HepG2 (cell line): ENCODE results near the gene KIF2C. TPM values are rescaled to one million over a fixed set of nuclear protein-coding genes. Genes with fewer than 3 reads are reported as not detected.

Experiments used
- ADNP ChIP-seq: sonication (generic); formaldehyde crosslinking; IDR thresholded peaks from 2 replicates; pipeline ENCODE4 v1.4.0; 2020; ENCODE audit warnings: missing genetic modification reagents
- ARHGAP35 ChIP-seq: sonication (generic); formaldehyde crosslinking; IDR thresholded peaks from 2 replicates; pipeline ENCODE4 v1.9.0; 2022; ENCODE audit warnings: mild to moderate bottlenecking, inconsistent platforms, moderate library complexity, missing genetic modification reagents, borderline replicate concordance
- CBFB ChIP-seq: sonication (generic); formaldehyde crosslinking; IDR thresholded peaks from 2 replicates; pipeline ENCODE4 v1.4.0; 2020; ENCODE audit warnings: missing genetic modification reagents
- CHD4 ChIP-seq: fragments of 200-600 bp; sonication (generic); IDR thresholded peaks from 2 replicates; pipeline ENCODE4 v1.7.0; 2017; ENCODE audit warnings: mild to moderate bottlenecking, low read length, borderline replicate concordance
- CREM ChIP-seq, 2 experiments: sonication (generic) in 1 of 2; formaldehyde crosslinking in 1 of 2; IDR thresholded peaks; 2 replicates each; pipeline versions ENCODE4 v1.4.0 to v1.6.1; 2016 to 2020; ENCODE audit warnings: antibody characterized with exemption in 1 of 2, mild to moderate bottlenecking in 1 of 2, missing genetic modification reagents in 1 of 2
- FOXM1 ChIP-seq: sonication (generic); formaldehyde crosslinking; IDR thresholded peaks from 2 replicates; pipeline ENCODE4 v1.5.0; 2020; ENCODE audit warnings: missing genetic modification reagents
- MED1 ChIP-seq: sonication (generic); formaldehyde crosslinking; IDR thresholded peaks from 2 replicates; pipeline ENCODE4 v1.4.0; 2020; ENCODE audit warnings: missing genetic modification reagents
- NR2F2 ChIP-seq: IDR thresholded peaks from 2 replicates; pipeline ENCODE4 v1.6.1; 2012; ENCODE audit warnings: low read depth, inconsistent platforms, borderline replicate concordance
- PCBP2 ChIP-seq: fragments of 200-400 bp; formaldehyde crosslinking; optimal IDR thresholded peaks from 2 replicates; pipeline ENCODE3; 2018; ENCODE audit warnings: low read length, low read depth; ENCODE audit not compliant: poor library complexity, severe bottlenecking
- SMARCC2 ChIP-seq: fragments of 450-650 bp; IDR thresholded peaks from 2 replicates; pipeline ENCODE4 v1.6.1; 2017; ENCODE audit warnings: antibody characterized with exemption, mild to moderate bottlenecking
- TBX2 ChIP-seq: sonication (generic); formaldehyde crosslinking; IDR thresholded peaks from 2 replicates; pipeline ENCODE4 v1.5.0; 2020; ENCODE audit warnings: missing genetic modification reagents, mild to moderate bottlenecking, borderline replicate concordance
- THYN1 ChIP-seq: sonication (generic); formaldehyde crosslinking; IDR thresholded peaks from 2 replicates; pipeline ENCODE4 v1.8.1; 2023; ENCODE audit warnings: low read depth, mild to moderate bottlenecking, moderate library complexity, missing genetic modification reagents, borderline replicate concordance
- TP53 ChIP-seq: sonication (generic); formaldehyde crosslinking; conservative IDR thresholded peaks from 2 replicates; pipeline ENCODE4 v1.4.0; 2020; ENCODE audit warnings: missing genetic modification reagents
- ZBTB1 ChIP-seq: sonication (generic); formaldehyde crosslinking; IDR thresholded peaks from 2 replicates; pipeline ENCODE4 v1.4.0; 2020; ENCODE audit warnings: missing genetic modification reagents, borderline replicate concordance
- ZFP91 ChIP-seq: sonication (generic); formaldehyde crosslinking; IDR thresholded peaks from 2 replicates; pipeline ENCODE4 v1.9.0; 2022; ENCODE audit warnings: missing genetic modification reagents, mild to moderate bottlenecking, borderline replicate concordance
- ZNF101 ChIP-seq: sonication (generic); formaldehyde crosslinking; IDR thresholded peaks from 2 replicates; pipeline ENCODE4 v1.4.0; 2020; ENCODE audit warnings: mild to moderate bottlenecking, low read depth, missing genetic modification reagents, borderline replicate concordance
- ZNF20 ChIP-seq: sonication (generic); formaldehyde crosslinking; IDR thresholded peaks from 2 replicates; pipeline ENCODE4 v1.4.0; 2020; ENCODE audit warnings: mild to moderate bottlenecking, moderate library complexity, missing genetic modification reagents
- ZNF34 ChIP-seq: sonication (generic); formaldehyde crosslinking; IDR thresholded peaks from 2 replicates; pipeline ENCODE4 v1.4.0; 2020; ENCODE audit warnings: mild to moderate bottlenecking, missing genetic modification reagents, borderline replicate concordance
- ZNF549 ChIP-seq: sonication (generic); formaldehyde crosslinking; IDR thresholded peaks from 2 replicates; pipeline ENCODE4 v1.5.0; 2020; ENCODE audit warnings: missing genetic modification reagents
- ZNF782 ChIP-seq: sonication (generic); formaldehyde crosslinking; IDR thresholded peaks from 2 replicates; pipeline ENCODE4 v1.4.0; 2020; ENCODE audit warnings: missing genetic modification reagents, mild to moderate bottlenecking, borderline replicate concordance
- polyA plus RNA-seq, 8 experiments: library from polyadenylated mRNA; depleted of rRNA in 3 of 8; stranded (reverse) in 7 of 8; unstranded in 1 of 8; fragments of >200 nt; fragmentation: Illumina TruSeq in 4 of 8; extraction: Trizol in 4 of 8; gene quantifications; 2 replicates each; pipeline versions ENCODE4 v1.2.1 to v1.2.3, GENCODE V29; 2011 to 2016; ENCODE audit warnings: low read depth in 4 of 8, missing spikeins in 1 of 8, mixed read lengths in 1 of 8; ENCODE audit not compliant: insufficient read depth in 1 of 8
- total RNA-seq, 5 experiments: library from RNA; depleted of rRNA; stranded (reverse); fragments of >200 nt; fragmentation: Illumina TruSeq; extraction: Trizol; gene quantifications; 2 replicates each; pipeline ENCODE4 v1.2.3, GENCODE V29; 2016; ENCODE audit warnings: low read depth in 1 of 5
- TF ChIP-seq, protein P1 (sequence below): sonication (generic); IDR thresholded peaks from 2 replicates; pipeline ENCODE4 v1.6.1; 2016; ENCODE audit warnings: low read depth, borderline replicate concordance
- TF ChIP-seq, protein P2 (sequence below): sonication (generic); formaldehyde crosslinking; conservative IDR thresholded peaks from 2 replicates; pipeline ENCODE4 v1.4.0; 2020; ENCODE audit warnings: missing genetic modification reagents
- TF ChIP-seq, protein P3 (sequence below): sonication (generic); formaldehyde crosslinking; IDR thresholded peaks from 2 replicates; pipeline ENCODE4 v1.4.0; 2020; ENCODE audit warnings: mild to moderate bottlenecking, missing genetic modification reagents
- TF ChIP-seq, protein P4 (sequence below): sonication (generic); formaldehyde crosslinking; IDR thresholded peaks from 2 replicates; pipeline ENCODE4 v1.4.0; 2020; ENCODE audit warnings: missing genetic modification reagents

The KIF2C gene
- total and polyA plus RNA-seq, 2 of the 13 experiments (the other 11 are each of a cell fraction or from before 2014, with no cell fraction given), result 29.7 to 53.7 TPM

GRCh38 chr1:44807364-44808062 lies 67.9 kb downstream of the KIF2C start (continued):
- TF ChIP-seq, protein P1, sequence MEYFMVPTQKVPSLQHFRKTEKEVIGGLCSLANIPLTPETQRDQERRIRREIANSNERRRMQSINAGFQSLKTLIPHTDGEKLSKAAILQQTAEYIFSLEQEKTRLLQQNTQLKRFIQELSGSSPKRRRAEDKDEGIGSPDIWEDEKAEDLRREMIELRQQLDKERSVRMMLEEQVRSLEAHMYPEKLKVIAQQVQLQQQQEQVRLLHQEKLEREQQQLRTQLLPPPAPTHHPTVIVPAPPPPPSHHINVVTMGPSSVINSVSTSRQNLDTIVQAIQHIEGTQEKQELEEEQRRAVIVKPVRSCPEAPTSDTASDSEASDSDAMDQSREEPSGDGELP, result peak; percentile 97
- TF ChIP-seq FOXM1 (no peak), CREM (IDR thresholded peaks at IDR 0.05) (peak; percentile 76), CREM (CRISPR knock-in tag; IDR thresholded peaks at IDR 0.05) (no peak), NR2F2 (no peak; the same call in 1 of the 2 replicates), ZNF782 (CRISPR knock-in tag) (peak; percentile 87), ARHGAP35 (CRISPR knock-in tag) (peak; percentile 85), ZBTB1 (CRISPR knock-in tag) (no peak), ZNF20 (CRISPR knock-in tag) (no peak), MED1 (CRISPR knock-in tag) (peak; percentile 85), ZNF101 (no peak), ZNF34 (CRISPR knock-in tag) (no peak; the same call in 1 of the 2 replicates), TP53 (CRISPR knock-in tag) (no peak), ZNF549 (CRISPR knock-in tag) (no peak), ZFP91 (CRISPR knock-in tag) (peak; percentile 80; the same call in 1 of the 2 replicates), THYN1 (CRISPR knock-in tag) (no peak), CBFB (CRISPR knock-in tag) (no peak), CHD4 (peak; percentile 54; the same call in 1 of the 2 replicates), PCBP2 (no peak), TBX2 (CRISPR knock-in tag) (peak; percentile 80), ADNP (CRISPR knock-in tag) (no peak), SMARCC2 (0 out of 2 replicates have a peak, but pooled peaks have one; percentile 7)
- TF ChIP-seq, protein P2, sequence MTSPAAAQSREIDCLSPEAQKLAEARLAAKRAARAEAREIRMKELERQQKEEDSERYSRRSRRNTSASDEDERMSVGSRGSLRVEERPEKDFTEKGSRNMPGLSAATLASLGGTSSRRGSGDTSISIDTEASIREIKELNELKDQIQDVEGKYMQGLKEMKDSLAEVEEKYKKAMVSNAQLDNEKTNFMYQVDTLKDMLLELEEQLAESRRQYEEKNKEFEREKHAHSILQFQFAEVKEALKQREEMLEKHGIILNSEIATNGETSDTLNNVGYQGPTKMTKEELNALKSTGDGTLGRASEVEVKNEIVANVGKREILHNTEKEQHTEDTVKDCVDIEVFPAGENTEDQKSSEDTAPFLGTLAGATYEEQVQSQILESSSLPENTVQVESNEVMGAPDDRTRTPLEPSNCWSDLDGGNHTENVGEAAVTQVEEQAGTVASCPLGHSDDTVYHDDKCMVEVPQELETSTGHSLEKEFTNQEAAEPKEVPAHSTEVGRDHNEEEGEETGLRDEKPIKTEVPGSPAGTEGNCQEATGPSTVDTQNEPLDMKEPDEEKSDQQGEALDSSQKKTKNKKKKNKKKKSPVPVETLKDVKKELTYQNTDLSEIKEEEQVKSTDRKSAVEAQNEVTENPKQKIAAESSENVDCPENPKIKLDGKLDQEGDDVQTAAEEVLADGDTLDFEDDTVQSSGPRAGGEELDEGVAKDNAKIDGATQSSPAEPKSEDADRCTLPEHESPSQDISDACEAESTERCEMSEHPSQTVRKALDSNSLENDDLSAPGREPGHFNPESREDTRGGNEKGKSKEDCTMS (CRISPR knock-in tag), result no peak
- TF ChIP-seq, protein P3, sequence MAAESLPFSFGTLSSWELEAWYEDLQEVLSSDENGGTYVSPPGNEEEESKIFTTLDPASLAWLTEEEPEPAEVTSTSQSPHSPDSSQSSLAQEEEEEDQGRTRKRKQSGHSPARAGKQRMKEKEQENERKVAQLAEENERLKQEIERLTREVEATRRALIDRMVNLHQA (CRISPR knock-in tag), result no peak
- TF ChIP-seq, protein P4, sequence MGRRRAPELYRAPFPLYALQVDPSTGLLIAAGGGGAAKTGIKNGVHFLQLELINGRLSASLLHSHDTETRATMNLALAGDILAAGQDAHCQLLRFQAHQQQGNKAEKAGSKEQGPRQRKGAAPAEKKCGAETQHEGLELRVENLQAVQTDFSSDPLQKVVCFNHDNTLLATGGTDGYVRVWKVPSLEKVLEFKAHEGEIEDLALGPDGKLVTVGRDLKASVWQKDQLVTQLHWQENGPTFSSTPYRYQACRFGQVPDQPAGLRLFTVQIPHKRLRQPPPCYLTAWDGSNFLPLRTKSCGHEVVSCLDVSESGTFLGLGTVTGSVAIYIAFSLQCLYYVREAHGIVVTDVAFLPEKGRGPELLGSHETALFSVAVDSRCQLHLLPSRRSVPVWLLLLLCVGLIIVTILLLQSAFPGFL (CRISPR knock-in tag), result no peak
